HepG2 (cell line): ENCODE measurements around the gene CD207.

Experiments
- CTCF ChIP-seq: sonication (generic); formaldehyde crosslinking; IDR thresholded peaks from 2 replicates; pipeline ENCODE4 v1.5.0; 2020; ENCODE audit warnings: mild to moderate bottlenecking, missing genetic modification reagents, moderate library complexity
- E2F1 ChIP-seq: sonication (generic); formaldehyde crosslinking; IDR thresholded peaks from 2 replicates; pipeline ENCODE4 v1.5.0; 2020; ENCODE audit warnings: missing genetic modification reagents
- EZH2 ChIP-seq: conservative IDR thresholded peaks from 2 replicates; pipeline ENCODE4 v1.6.1; 2012; ENCODE audit warnings: mild to moderate bottlenecking, low read depth, low read length, moderate library complexity
- FOXK2 ChIP-seq: fragments of 450-650 bp; IDR thresholded peaks from 2 replicates; pipeline ENCODE4 v1.6.1; 2016
- PBX3 ChIP-seq: sonication (generic); formaldehyde crosslinking; IDR thresholded peaks from 2 replicates; pipeline ENCODE4 v1.8.1; 2023; ENCODE audit warnings: missing genetic modification reagents, inconsistent platforms, borderline replicate concordance
- POLR2A ChIP-seq, 2 experiments: IDR thresholded peaks; 2 replicates each; pipeline ENCODE4 v1.6.1; 2011; ENCODE audit warnings: low read depth in 2 of 2, low read length in 2 of 2, mild to moderate bottlenecking in 1 of 2, moderate library complexity in 1 of 2; ENCODE audit not compliant: insufficient read depth in 1 of 2
- RBFOX2 ChIP-seq: fragments of 200-400 bp; formaldehyde crosslinking; IDR thresholded peaks from 2 replicates; pipeline ENCODE4 v1.6.1; 2017; ENCODE audit warnings: low read depth, mild to moderate bottlenecking, low read length
- SIX1 ChIP-seq: sonication (generic); formaldehyde crosslinking; IDR thresholded peaks from 2 replicates; pipeline ENCODE4 v1.4.0; 2020; ENCODE audit warnings: missing genetic modification reagents, borderline replicate concordance
- SNAPC2 ChIP-seq: sonication (generic); formaldehyde crosslinking; IDR thresholded peaks from 2 replicates; pipeline ENCODE4 v1.8.1; 2022; ENCODE audit warnings: mild to moderate bottlenecking, missing genetic modification reagents
- THRA ChIP-seq: sonication (generic); formaldehyde crosslinking; IDR thresholded peaks from 2 replicates; pipeline ENCODE4 v1.4.0; 2020; ENCODE audit warnings: missing genetic modification reagents, borderline replicate concordance
- ZBTB33 ChIP-seq: sonication (generic); formaldehyde crosslinking; IDR thresholded peaks from 2 replicates; pipeline ENCODE4 v1.4.0; 2020; ENCODE audit warnings: missing genetic modification reagents
- ZNF432 ChIP-seq: sonication (generic); formaldehyde crosslinking; IDR thresholded peaks from 2 replicates; pipeline ENCODE4 v1.5.0; 2020; ENCODE audit warnings: missing genetic modification reagents, mild to moderate bottlenecking, borderline replicate concordance
- ZNF558 ChIP-seq: sonication (generic); formaldehyde crosslinking; IDR thresholded peaks from 2 replicates; pipeline ENCODE4 v1.9.0; 2022; ENCODE audit warnings: mild to moderate bottlenecking, missing genetic modification reagents, borderline replicate concordance

GRCh38 chr2:70799706-70800105, 35.9 kb downstream of the CD207 start:
- TF ChIP-seq RBFOX2 (no peak), THRA (CRISPR knock-in tag) (no peak), ZNF432 (no peak), EZH2 (no peak), E2F1 (CRISPR knock-in tag) (no peak), ZNF558 (CRISPR knock-in tag) (no peak), POLR2A (IDR thresholded peaks at IDR 0.05; ENCODE audit: insufficient read depth in 1 of 2, low read depth in 2 of 2, low read length in 2 of 2) (no peak), FOXK2 (no peak), CTCF (CRISPR knock-in tag) (no peak), PBX3 (CRISPR knock-in tag) (no peak), SIX1 (CRISPR knock-in tag) (no peak), ZBTB33 (CRISPR knock-in tag) (no peak), SNAPC2 (no peak)
